ENCODE measurements around the gene STK24.

STK24 gene

GRCh38 chr13:98514288-98514687 is 62.6 kb downstream of the STK24 start:
- no peak for DNase-seq (ENCODE audit: extremely low read depth in 1 of 2, low read depth in 1 of 2)

- no peak for DNase-seq (ENCODE audit: extremely low read depth in 1 of 2, low read depth in 1 of 2)
Measured at GRCh38 chr13:98513837-98514236, 63.1 kb downstream of the STK24 start.

- no peak for DNase-seq (ENCODE audit: extremely low read depth in 1 of 2, low read depth in 1 of 2)
Measured at GRCh38 chr13:98512774-98513665, 63.9 kb downstream of the STK24 start.

GRCh38 chr13:98511435-98511834 is 65.5 kb downstream of the STK24 start:
- DNase-seq (ENCODE audit: extremely low read depth in 1 of 2, low read depth in 1 of 2), result no peak

- DNase-seq (ENCODE audit: extremely low read depth in 1 of 2, low read depth in 1 of 2), result no peak
Measured at GRCh38 chr13:98510156-98510509, 66.8 kb downstream of the STK24 start.

GRCh38 chr13:98509271-98510155 is 67.4 kb downstream of the STK24 start:
- DNase-seq (ENCODE audit: extremely low read depth in 1 of 2, low read depth in 1 of 2), result peak in 1 of 2 donors; percentile 46

GRCh38 chr13:98508685-98509084 is 68.2 kb downstream of the STK24 start:
- no peak for DNase-seq (ENCODE audit: extremely low read depth in 1 of 2, low read depth in 1 of 2)

GRCh38 chr13:98508280-98508679 is 68.6 kb downstream of the STK24 start:
- DNase-seq (ENCODE audit: extremely low read depth in 1 of 2, low read depth in 1 of 2), result no peak

GRCh38 chr13:98507282-98507797 is 69.6 kb downstream of the STK24 start:
- DNase-seq (ENCODE audit: extremely low read depth in 1 of 2, low read depth in 1 of 2), result no peak

- no peak for DNase-seq (ENCODE audit: extremely low read depth in 1 of 2, low read depth in 1 of 2)
Measured at GRCh38 chr13:98506728-98507230, 70.1 kb downstream of the STK24 start.

- no peak for DNase-seq (ENCODE audit: extremely low read depth in 1 of 2, low read depth in 1 of 2)
Measured at GRCh38 chr13:98506322-98506721, 70.6 kb downstream of the STK24 start.

- DNase-seq (ENCODE audit: extremely low read depth in 1 of 2, low read depth in 1 of 2), result no peak
Measured at GRCh38 chr13:98505217-98505616, 71.7 kb downstream of the STK24 start.

GRCh38 chr13:98504371-98504963 is 72.4 kb downstream of the STK24 start:
- DNase-seq (ENCODE audit: extremely low read depth in 1 of 2, low read depth in 1 of 2), result peak in 1 of 2 donors; percentile 43

- no peak for DNase-seq (ENCODE audit: extremely low read depth in 1 of 2, low read depth in 1 of 2)
Measured at GRCh38 chr13:98504029-98504351, 72.9 kb downstream of the STK24 start.

GRCh38 chr13:98503175-98504028 is 73.5 kb downstream of the STK24 start:
- no peak for DNase-seq (ENCODE audit: extremely low read depth in 1 of 2, low read depth in 1 of 2)

GRCh38 chr13:98500963-98501421 is 75.9 kb downstream of the STK24 start:
- DNase-seq (ENCODE audit: extremely low read depth in 1 of 2, low read depth in 1 of 2), result no peak

- no peak for DNase-seq (ENCODE audit: extremely low read depth in 1 of 2, low read depth in 1 of 2)
Measured at GRCh38 chr13:98496966-98497365, 79.9 kb downstream of the STK24 start.

- DNase-seq (ENCODE audit: extremely low read depth in 1 of 2, low read depth in 1 of 2), result no peak
Measured at GRCh38 chr13:98496479-98496791, 80.5 kb downstream of the STK24 start.

GRCh38 chr13:98495627-98496478 is 81.1 kb downstream of the STK24 start:
- no peak for DNase-seq (ENCODE audit: extremely low read depth in 1 of 2, low read depth in 1 of 2)
